Measurements from ENCODE around the gene ITGAD. TPM values are rescaled to one million over a fixed set of nuclear protein-coding genes. Genes with fewer than 3 reads are reported as not detected.

The ITGAD gene
- total RNA-seq, 1 donor, result not detected

GRCh38 chr16:31403590-31404352, 10.6 kb downstream of the ITGAD start:
- Histone ChIP-seq H3K4me1 (ENCODE audit: insufficient read depth, low read length) (peaks cover 4% of the 10 kb centered on the region), H3K4me3 (ENCODE audit: insufficient read depth, low read length) (peak overlapping the region; percentile 44), H3K79me2 (ENCODE audit: insufficient read depth, low read length) (no peaks in the 10 kb centered on the region), H3K27me3 (ENCODE audit: insufficient read depth, low read length) (peaks cover 3% of the 10 kb centered on the region), H4K20me1 (ENCODE audit: insufficient read depth, low read length) (no peaks in the 10 kb centered on the region), H3K4me2 (ENCODE audit: insufficient read depth, low read length) (peak overlapping the region; percentile 56), H3K36me3 (ENCODE audit: insufficient read depth, low read length) (no peaks in the 10 kb centered on the region), H3K9me3 (ENCODE audit: low read depth, low read length) (no peaks in the 10 kb centered on the region), H3K27ac (ENCODE audit: low read depth, low read length) (no peak overlapping the region), H2AFZ (ENCODE audit: low read length) (no peak overlapping the region)
- no peak for TF ChIP-seq CTCF (IDR thresholded peaks at IDR 0.05; ENCODE audit: extremely low read depth, low read depth, low read length)
- no peak for DNase-seq (ENCODE audit: insufficient read length, low spot score, missing footprints)

- Histone ChIP-seq H3K79me2 (ENCODE audit: insufficient read depth, low read length) (no peaks in the 10 kb centered on the region), H3K36me3 (ENCODE audit: insufficient read depth, low read length) (no peaks in the 10 kb centered on the region), H3K9me3 (ENCODE audit: low read depth, low read length) (no peaks in the 10 kb centered on the region), H3K4me1 (ENCODE audit: insufficient read depth, low read length) (peaks cover 4% of the 10 kb centered on the region), H3K4me2 (ENCODE audit: insufficient read depth, low read length) (peak overlapping the region; percentile 56), H3K27ac (ENCODE audit: low read depth, low read length) (no peak overlapping the region), H3K27me3 (ENCODE audit: insufficient read depth, low read length) (peaks cover 3% of the 10 kb centered on the region), H3K4me3 (ENCODE audit: insufficient read depth, low read length) (peak overlapping the region; percentile 44), H4K20me1 (ENCODE audit: insufficient read depth, low read length) (no peaks in the 10 kb centered on the region), H2AFZ (ENCODE audit: low read length) (peak overlapping the region; percentile 47)
- TF ChIP-seq CTCF (IDR thresholded peaks at IDR 0.05; ENCODE audit: extremely low read depth, low read depth, low read length), result no peak
- DNase-seq (ENCODE audit: insufficient read length, low spot score, missing footprints), result no peak
Observed at GRCh38 chr16:31404353-31405064, 11.4 kb downstream of the ITGAD start.

- H3K36me3 ChIP-seq (ENCODE audit: insufficient read depth, low read length), result no peaks in the 10 kb centered on the region
Observed at GRCh38 chr16:31407406-31407805, 14.3 kb downstream of the ITGAD start.

More at GRCh38 chr16:31407406-31407805, 14.3 kb downstream of the ITGAD start:
- Histone ChIP-seq H3K9me3 (ENCODE audit: low read depth, low read length) (no peaks in the 10 kb centered on the region), H3K27me3 (ENCODE audit: insufficient read depth, low read length) (peaks cover 3% of the 10 kb centered on the region), H4K20me1 (ENCODE audit: insufficient read depth, low read length) (no peaks in the 10 kb centered on the region), H3K4me2 (ENCODE audit: insufficient read depth, low read length) (no peak overlapping the region), H3K4me1 (ENCODE audit: insufficient read depth, low read length) (peaks cover 4% of the 10 kb centered on the region), H3K4me3 (ENCODE audit: insufficient read depth, low read length) (no peak overlapping the region), H3K79me2 (ENCODE audit: insufficient read depth, low read length) (no peaks in the 10 kb centered on the region), H2AFZ (ENCODE audit: low read length) (no peak overlapping the region), H3K27ac (ENCODE audit: low read depth, low read length) (no peak overlapping the region)
- TF ChIP-seq CTCF (IDR thresholded peaks at IDR 0.05; ENCODE audit: extremely low read depth, low read depth, low read length), result no peak
- DNase-seq (ENCODE audit: insufficient read length, low spot score, missing footprints), result no peak
